H1 (cell line): ENCODE results near the gene TOM1L2. TPM values are rescaled to one million over a fixed set of nuclear protein-coding genes. Genes with fewer than 3 reads are reported as not detected.

Experiments
- polyA plus RNA-seq, 7 experiments: library from polyadenylated mRNA; depleted of rRNA in 3 of 7; stranded (reverse) in 5 of 7; unstranded in 2 of 7; fragments of >200 nt in 5 of 7; fragments of 200-250 nt in 2 of 7; gene quantifications; 1 replicate in 5 of 7; 2 replicates in 1 of 7; 4 replicates in 1 of 7; pipeline versions ENCODE4 v1.2.1 to v1.2.3, GENCODE V29; 2011 to 2013; ENCODE audit warnings: missing spikeins in 2 of 7, mixed read lengths in 2 of 7
- total RNA-seq: library from RNA; stranded (reverse); fragmentation: NEBNext Ultra II Directional; extraction: Animal tissue kit (Norgen Biotek cat#: 25700); gene quantifications from 2 replicates; pipeline ENCODE4 v1.2.1, GENCODE V29; 2021
- TF ChIP-seq, protein P1 (sequence below): fragments of 300-600 bp; sonication (generic); IDR thresholded peaks from 2 replicates; pipeline ENCODE4 v1.7.1; 2012; ENCODE audit warnings: low read length, moderate library complexity, mild to moderate bottlenecking, inconsistent platforms; ENCODE audit not compliant: insufficient replicate concordance

TOM1L2 gene
- total and polyA plus RNA-seq, 2 of the 8 experiments (the other 6 are each of a cell fraction or from before 2014, with no cell fraction given) = 2.0 to 3.4 TPM

DNA sequence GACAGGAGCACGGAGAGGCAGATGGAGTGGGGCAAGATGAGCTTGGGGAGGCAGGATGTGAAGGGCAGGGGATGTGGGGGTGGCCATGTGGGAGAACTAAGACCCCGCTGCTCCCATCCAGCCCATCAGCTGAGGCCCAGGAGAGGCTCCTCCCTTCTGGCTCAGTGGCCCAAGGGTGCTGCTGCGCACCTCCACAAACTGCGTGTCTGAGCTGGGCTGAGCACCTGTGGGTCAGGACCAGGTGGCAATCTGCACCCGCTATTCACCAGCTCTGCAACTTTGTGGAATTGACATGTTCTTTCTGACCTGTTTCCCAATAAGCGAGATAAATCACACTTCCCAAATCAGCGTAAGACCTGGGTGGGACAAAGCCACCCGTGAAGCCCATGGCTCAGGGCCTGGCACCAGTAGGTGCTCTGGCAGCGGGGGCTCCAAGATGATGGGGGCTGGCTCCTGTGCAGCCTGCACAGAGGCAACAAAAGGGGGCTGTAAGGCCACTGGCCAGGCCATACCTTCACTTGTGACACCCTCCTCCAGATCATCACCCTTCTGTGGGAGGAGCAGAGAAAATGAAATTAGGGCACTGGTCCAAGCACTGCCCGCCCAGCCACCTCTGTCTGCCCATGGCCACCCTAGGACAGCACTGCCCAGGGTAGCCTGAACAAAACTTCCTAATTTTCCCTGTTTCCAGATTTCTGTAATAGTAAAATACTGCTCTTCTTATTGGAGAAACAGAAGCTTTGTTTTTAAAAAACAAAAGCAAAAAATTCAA is 123.7 kb downstream of the TOM1L2 start (continued):
- TF ChIP-seq, protein P1, sequence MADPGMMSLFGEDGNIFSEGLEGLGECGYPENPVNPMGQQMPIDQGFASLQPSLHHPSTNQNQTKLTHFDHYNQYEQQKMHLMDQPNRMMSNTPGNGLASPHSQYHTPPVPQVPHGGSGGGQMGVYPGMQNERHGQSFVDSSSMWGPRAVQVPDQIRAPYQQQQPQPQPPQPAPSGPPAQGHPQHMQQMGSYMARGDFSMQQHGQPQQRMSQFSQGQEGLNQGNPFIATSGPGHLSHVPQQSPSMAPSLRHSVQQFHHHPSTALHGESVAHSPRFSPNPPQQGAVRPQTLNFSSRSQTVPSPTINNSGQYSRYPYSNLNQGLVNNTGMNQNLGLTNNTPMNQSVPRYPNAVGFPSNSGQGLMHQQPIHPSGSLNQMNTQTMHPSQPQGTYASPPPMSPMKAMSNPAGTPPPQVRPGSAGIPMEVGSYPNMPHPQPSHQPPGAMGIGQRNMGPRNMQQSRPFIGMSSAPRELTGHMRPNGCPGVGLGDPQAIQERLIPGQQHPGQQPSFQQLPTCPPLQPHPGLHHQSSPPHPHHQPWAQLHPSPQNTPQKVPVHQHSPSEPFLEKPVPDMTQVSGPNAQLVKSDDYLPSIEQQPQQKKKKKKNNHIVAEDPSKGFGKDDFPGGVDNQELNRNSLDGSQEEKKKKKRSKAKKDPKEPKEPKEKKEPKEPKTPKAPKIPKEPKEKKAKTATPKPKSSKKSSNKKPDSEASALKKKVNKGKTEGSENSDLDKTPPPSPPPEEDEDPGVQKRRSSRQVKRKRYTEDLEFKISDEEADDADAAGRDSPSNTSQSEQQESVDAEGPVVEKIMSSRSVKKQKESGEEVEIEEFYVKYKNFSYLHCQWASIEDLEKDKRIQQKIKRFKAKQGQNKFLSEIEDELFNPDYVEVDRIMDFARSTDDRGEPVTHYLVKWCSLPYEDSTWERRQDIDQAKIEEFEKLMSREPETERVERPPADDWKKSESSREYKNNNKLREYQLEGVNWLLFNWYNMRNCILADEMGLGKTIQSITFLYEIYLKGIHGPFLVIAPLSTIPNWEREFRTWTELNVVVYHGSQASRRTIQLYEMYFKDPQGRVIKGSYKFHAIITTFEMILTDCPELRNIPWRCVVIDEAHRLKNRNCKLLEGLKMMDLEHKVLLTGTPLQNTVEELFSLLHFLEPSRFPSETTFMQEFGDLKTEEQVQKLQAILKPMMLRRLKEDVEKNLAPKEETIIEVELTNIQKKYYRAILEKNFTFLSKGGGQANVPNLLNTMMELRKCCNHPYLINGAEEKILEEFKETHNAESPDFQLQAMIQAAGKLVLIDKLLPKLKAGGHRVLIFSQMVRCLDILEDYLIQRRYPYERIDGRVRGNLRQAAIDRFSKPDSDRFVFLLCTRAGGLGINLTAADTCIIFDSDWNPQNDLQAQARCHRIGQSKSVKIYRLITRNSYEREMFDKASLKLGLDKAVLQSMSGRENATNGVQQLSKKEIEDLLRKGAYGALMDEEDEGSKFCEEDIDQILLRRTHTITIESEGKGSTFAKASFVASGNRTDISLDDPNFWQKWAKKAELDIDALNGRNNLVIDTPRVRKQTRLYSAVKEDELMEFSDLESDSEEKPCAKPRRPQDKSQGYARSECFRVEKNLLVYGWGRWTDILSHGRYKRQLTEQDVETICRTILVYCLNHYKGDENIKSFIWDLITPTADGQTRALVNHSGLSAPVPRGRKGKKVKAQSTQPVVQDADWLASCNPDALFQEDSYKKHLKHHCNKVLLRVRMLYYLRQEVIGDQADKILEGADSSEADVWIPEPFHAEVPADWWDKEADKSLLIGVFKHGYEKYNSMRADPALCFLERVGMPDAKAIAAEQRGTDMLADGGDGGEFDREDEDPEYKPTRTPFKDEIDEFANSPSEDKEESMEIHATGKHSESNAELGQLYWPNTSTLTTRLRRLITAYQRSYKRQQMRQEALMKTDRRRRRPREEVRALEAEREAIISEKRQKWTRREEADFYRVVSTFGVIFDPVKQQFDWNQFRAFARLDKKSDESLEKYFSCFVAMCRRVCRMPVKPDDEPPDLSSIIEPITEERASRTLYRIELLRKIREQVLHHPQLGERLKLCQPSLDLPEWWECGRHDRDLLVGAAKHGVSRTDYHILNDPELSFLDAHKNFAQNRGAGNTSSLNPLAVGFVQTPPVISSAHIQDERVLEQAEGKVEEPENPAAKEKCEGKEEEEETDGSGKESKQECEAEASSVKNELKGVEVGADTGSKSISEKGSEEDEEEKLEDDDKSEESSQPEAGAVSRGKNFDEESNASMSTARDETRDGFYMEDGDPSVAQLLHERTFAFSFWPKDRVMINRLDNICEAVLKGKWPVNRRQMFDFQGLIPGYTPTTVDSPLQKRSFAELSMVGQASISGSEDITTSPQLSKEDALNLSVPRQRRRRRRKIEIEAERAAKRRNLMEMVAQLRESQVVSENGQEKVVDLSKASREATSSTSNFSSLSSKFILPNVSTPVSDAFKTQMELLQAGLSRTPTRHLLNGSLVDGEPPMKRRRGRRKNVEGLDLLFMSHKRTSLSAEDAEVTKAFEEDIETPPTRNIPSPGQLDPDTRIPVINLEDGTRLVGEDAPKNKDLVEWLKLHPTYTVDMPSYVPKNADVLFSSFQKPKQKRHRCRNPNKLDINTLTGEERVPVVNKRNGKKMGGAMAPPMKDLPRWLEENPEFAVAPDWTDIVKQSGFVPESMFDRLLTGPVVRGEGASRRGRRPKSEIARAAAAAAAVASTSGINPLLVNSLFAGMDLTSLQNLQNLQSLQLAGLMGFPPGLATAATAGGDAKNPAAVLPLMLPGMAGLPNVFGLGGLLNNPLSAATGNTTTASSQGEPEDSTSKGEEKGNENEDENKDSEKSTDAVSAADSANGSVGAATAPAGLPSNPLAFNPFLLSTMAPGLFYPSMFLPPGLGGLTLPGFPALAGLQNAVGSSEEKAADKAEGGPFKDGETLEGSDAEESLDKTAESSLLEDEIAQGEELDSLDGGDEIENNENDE = no peak
